Hindlimb muscle (tissue), 1 donor: ENCODE data around the gene COL23A1. TPM values are rescaled to one million over a fixed set of nuclear protein-coding genes. Genes with fewer than 3 reads are reported as not detected.

Experiments
- DNase-seq: peaks from one replicate; pipeline ENCODE4 v3.0.0-alpha.2; 2013
- polyA plus RNA-seq: library from polyadenylated mRNA; unstranded; fragments of 120-200 nt; gene quantifications from one replicate; pipeline ENCODE4 v1.2.1, GENCODE V29; 2013; ENCODE audit not compliant: insufficient read length

The COL23A1 gene
- polyA plus RNA-seq, 1 donor: 1.8 TPM

DNA sequence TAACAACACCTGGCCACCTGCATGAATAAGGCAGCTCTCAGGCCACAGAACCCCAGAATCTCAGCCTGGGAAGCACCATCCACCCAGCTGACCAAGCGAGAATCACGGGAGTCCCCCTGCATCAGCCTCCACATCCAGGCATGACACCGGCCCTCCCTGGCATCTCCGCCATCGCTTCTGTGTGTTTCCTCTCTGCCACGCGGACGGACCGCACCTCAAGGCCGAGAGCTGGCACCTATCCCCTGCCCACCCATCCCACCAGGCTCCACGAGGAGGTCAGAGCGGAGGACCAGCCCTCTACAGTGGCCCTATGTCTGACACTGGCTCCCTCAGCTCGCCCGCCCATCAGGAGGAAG lies 134.7 kb downstream of the COL23A1 start:
- DNase-seq: no peak

- no peak for DNase-seq
Measured at GRCh38 chr5:178454821-178455479, 135.2 kb downstream of the COL23A1 start.

DNA sequence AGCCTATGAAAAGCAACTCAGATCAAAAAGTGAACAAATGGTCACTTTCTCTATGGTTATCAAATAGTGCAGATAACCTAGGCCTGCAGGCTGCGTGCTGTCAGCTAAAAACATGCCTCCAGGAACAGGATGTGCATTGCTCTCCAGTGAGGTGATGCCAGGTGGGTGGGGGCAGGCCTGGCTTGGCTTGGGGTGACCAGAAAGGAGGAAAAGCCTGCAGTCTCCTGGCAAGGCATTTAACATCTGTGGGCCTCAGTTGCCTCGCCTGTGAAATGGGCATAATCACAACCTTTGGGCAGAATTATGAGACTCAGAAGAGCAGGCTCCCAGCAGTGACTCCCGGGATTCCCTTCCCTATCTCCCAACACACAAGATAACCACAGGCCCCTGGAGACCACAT lies 135.9 kb downstream of the COL23A1 start:
- no peak for DNase-seq

DNA sequence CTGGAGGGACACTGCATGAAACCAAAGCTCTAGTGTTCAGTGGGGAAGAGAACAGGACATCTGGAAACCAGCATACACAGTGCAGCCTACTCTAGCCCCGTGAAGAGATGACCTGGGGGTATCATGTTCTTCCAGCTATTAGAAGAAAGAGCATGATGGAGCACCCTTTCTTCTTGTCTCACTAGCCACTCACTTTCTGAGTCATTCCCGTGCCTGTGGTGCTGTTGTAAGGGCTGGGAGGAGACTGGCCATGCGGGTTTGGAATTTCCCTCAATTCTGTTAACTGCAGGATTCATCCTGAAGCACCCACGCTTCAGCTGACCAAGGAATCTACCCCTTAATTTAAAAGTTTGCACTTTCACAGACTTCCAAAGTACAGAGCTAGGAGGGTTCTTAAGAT lies 137.0 kb downstream of the COL23A1 start:
- no peak for DNase-seq

- no peak for DNase-seq
Measured at GRCh38 chr5:178450121-178451028, 139.8 kb downstream of the COL23A1 start.

DNA sequence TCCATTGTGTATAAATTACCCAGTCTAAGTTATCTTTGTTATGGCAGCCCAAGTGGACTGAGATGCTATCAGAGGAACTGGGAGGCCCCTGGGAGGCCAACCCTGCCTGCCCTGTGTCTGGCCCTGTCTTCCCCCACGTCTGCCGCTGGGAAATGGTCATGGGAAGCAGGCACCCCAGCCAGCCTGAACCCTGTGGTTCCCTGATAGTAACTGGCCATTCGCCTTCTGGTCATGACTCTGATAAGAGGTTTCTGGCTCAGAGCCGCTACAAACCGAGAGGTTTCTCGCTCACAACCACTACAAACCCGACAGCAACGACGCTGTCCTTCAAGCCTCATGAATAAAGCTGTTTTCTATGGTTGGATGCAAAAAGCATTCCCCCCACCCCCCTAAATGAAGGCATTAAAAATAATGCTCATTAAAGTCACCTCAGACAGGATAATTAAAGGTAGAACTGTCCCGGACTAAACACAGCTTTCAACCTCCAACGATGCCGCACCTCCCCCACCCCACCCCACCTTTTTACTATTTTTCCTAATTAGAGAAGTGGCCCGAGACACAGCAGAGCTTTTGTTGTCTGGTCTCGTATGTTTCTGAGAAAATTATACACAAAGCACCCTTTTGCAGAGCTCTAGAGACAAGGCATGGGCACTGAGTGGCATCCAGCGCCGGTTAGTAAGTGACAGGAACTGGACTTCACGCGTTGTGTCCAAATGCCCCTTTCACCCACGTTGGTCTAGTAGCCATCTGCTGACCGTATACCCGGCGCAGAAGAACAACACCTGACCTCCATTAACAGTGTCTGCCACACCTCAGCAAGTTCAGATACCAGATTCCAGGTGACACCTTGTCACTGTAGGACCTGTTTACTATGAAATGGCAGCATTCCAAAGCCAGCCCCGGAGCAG lies 140.8 kb downstream of the COL23A1 start:
- no peak for DNase-seq

DNA sequence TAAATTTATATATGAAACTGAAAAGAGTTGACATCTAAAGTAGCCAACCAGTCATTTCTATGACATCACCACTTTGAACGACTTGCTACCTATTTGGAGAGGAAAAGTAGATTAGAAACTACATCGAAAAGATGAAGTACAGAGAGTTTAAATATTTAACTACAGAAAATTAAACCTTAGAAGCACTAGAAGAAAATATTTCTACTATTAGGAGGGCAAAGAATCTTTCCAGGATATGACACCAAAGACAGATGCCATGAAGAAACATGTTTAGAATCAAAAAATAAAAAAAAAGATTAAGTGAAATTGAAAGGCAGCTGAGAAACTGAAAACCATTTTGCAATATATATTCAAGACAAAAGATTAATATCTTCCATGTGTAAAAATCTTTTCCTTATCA lies 144.7 kb downstream of the COL23A1 start:
- no peak for DNase-seq

GRCh38 chr5:178442405-178443257 lies 147.6 kb downstream of the COL23A1 start:
- no peak for DNase-seq

DNA sequence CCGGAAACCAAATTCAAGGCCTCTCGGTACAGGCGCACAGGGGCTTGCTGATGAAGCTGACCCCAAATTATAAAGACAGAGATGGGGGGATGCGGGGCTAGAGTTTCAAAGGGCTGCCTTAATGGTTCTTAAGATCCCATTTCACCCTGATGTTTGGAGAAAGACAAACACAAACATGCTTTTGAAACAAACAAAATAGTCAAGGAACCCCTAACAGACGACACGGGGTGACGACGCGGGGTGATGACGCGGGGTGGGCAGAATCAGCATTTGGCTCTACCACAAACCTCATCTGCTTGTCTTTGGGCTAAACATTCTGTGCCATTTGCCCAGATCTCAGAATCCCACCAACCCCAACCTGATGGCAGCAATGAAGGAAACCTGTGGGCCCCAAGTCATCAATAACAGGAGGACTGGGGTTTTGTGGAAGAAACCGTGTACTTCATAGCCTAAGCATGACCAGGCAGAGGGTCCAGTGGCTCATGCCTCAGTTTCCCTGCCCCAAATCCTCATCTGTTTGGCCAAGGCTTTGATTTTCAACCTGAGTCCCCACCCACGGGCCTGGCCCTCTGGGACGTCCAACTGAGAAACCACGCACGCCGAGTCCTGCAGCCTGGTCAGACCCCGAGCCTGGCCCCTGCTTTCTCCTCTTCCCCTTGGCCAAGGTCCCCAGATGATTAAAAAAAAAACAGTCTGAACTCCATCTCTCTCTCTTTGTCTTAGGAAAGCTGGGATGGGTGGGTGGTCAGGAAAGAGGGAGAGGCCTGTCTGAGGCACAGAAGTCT lies 148.5 kb downstream of the COL23A1 start:
- DNase-seq: no peak

GRCh38 chr5:178440181-178440580 lies 150.0 kb downstream of the COL23A1 start:
- no peak for DNase-seq

DNA sequence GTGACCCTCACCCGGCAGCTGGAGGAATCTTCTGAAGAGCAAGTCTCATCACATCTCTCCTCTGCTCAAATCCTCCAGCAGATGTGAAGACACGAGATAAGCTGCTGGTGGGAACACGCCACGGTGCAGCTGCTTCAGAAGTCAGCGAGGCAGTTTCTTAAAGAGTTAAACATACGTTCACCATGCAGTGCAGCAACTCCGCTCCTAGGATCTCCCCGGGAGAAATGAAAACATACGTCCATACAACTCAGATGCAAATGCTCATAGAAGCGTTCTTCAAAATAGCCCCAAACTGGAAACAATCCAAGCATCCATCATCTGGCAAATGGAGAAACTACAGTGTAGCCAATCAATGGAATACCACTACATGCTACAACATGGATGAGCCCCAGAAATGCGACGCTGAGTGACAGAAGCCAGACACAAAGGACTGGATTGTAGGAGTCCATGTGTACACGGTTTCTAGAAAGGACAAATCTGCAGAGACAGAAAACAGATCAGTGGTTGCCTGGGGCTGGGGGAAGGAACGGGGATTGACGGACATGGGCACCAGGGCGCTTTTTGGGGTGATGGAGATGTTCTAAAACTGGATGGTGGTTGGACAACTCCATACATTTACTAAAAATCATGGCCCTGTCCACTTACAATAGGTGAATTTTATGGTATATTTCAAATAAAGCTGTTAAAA lies 150.6 kb downstream of the COL23A1 start:
- no peak for DNase-seq

- no peak for DNase-seq
Measured at GRCh38 chr5:178438796-178439195, 151.4 kb downstream of the COL23A1 start.

DNA sequence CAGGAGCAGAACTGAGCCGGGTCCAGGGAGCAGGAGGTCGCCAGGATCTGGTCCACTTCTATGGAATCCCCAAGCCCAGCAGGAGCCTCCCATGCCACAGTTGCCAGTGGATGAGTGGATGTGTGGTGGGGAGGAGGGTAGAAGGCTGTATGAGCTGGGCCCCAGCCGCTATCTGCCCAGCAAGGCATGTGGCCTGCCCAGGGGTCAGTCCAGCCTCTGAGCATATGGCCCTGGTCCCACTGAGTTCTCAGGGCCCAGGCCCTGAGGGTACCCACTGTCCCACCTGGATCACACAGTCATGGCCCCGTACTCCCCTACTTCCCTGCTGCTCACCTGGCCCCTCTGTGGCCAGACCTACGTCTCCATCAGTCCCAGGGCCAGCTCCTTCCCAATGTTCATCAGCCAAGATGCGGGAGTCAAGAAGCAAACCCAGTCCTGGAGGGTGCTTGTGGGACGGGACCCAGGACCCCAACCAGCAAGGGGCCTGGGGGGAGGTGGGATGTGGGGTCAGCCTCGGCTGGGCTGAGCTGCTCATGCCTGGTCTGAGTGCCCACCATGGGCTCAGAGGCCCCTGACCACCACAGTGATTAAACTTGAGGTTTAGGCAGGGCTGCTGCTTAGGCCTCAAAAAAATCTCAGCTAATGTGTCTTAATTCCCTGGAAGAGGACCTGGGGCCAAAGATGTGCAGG lies 152.7 kb downstream of the COL23A1 start:
- no peak for DNase-seq

- DNase-seq: no peak
Measured at GRCh38 chr5:178436326-178436940, 153.8 kb downstream of the COL23A1 start.

DNA sequence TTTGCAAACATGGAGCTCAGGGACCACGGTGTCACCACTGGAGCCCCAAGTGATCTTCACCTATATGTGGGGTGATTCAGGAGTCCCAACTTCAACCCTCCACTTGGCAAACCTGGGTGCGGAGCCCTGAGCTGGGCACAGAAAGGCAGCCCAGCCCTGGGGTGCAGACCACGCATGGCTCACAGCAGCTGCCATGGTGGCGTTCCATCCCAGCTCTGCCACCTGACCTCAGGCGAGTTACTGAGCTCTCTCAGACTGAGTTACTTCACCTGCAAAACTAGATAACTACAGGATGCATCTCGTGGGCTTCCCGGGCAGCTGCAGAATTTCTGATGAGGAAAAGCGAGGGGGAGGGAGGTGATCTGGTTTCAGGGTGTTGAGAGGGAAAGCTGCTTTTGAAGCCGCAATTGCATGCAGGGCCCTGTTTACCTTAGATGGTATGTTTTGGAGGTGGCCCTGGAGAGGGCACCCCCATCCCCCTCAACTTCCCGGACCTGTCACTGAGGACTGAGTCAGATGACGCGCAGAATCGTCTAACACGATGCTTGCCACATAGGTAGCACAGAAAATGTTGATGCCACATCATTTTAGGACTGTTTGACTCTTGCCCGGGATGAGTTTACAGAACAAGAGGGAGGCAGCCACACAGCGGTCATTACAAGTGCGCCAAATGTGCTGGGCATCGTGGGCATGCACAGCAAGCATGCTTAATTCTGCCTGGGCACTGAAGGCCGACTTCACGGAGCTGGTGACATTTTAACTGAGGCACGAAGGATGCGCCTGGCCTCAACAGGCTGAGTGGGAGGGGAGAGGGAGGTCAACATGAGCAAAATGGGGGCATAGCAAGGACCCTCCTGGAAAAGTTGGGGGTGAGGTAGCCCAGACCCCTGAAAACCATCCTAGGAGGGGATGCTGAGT lies 154.6 kb downstream of the COL23A1 start:
- no peak for DNase-seq

DNA sequence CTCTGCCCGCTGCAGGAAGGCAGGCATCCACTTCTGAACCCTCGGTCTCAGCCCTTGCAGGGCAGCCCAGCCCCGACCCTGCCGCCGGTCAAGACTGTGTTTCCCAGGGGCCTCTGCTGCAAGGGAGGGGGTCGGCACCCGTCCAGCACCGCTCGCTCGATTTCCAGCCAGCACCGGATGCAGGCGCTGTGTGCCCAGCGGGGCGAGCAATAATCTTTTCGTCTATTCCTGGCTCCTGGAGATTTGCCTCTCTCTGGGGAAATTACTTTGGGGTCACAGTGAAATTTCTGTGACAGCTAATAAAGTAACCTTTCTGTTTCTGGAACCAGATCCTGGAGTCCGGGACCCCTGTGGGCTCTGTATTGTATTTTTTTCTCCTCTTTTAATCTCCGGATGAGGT lies 155.3 kb downstream of the COL23A1 start:
- DNase-seq: no peak

DNA sequence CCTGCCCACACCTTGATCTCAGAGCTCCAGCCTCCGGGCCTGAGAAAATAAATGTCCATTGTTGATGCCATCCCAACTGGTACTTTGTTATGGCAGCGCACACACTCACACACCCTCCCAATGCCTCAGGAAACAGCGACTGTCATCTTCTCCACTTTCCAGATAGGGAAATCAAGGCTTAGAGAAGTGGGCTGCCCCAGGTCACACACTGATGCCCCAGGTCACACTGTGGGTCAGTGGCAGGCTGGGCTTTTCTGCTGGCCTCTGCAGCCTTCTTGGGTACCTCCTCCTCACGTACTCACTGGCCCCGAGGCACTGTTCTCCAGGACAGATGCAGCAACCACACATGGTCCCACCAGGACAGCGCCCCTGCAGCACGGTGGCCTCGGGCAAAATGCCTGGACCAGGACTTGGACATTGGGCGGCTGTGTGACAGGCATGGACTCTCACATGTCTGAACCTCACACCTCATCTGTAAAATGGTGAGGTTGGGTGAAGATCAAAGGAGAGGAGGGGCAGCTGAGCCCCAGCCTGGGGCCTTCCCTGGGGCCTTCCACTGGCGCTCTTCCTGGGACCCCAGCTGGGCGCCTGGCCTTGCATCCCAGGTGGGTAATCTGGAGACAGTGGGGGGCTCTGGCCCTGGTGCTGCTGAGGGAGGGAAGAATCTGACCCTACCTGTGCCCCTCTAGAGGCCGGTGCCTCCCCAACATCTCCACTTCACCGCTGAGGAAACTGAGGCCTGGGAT lies 156.0 kb downstream of the COL23A1 start:
- no peak for DNase-seq
